Thymus (tissue), 11 donors: Measurements from ENCODE around the gene BARHL1. TPM values are rescaled to one million over a fixed set of nuclear protein-coding genes. Genes with fewer than 3 reads are reported as not detected.

Experiments used
- DNase-seq, 9 donors: peaks; one replicate each; pipeline ENCODE4 v3.0.0-alpha.2; 2013; ENCODE audit warnings: low spot score in 9 of 9, low read depth in 6 of 9, missing footprints in 1 of 9
- H3K27ac ChIP-seq, 2 donors: one replicate each; pipeline ENCODE4 v1.5.1; 2013; ENCODE audit warnings: control low read depth in 1 of 2, low read depth in 1 of 2, low read length in 1 of 2, mild to moderate bottlenecking in 1 of 2, moderate library complexity in 1 of 2
- H3K27me3 ChIP-seq, 2 donors: one replicate each; pipeline ENCODE4 v1.5.1; 2013; ENCODE audit warnings: low read length in 1 of 2; ENCODE audit not compliant: control insufficient read depth in 2 of 2, insufficient read depth in 1 of 2
- H3K36me3 ChIP-seq, 2 donors: one replicate each; pipeline ENCODE4 v1.5.1; 2013; ENCODE audit warnings: low read length in 1 of 2, mild to moderate bottlenecking in 1 of 2, moderate library complexity in 1 of 2; ENCODE audit not compliant: control insufficient read depth in 2 of 2, insufficient read depth in 2 of 2
- H3K4me1 ChIP-seq, 2 donors: one replicate each; pipeline ENCODE4 v1.5.1; 2013; ENCODE audit warnings: low read length in 2 of 2; ENCODE audit not compliant: control insufficient read depth in 2 of 2, insufficient read depth in 2 of 2
- H3K4me3 ChIP-seq, 2 donors: one replicate each; pipeline ENCODE4 v1.5.1; 2013; ENCODE audit warnings: low read length in 2 of 2, control low read depth in 1 of 2, mild to moderate bottlenecking in 1 of 2
- H3K9me3 ChIP-seq, 2 donors: one replicate each; pipeline ENCODE4 v1.5.1; 2013; ENCODE audit warnings: low read length in 1 of 2, mild to moderate bottlenecking in 1 of 2; ENCODE audit not compliant: control insufficient read depth in 2 of 2, insufficient read depth in 1 of 2
- WGBS: extraction: QIAGEN DNeasy Blood & Tissue Kit; methylation state at CpG from one replicate; pipeline ENCODE4 v1.1.7; 2013; 5-methylcytosine and 5-hydroxymethylcytosine counted together
- polyA plus RNA-seq: library from polyadenylated mRNA; stranded (reverse); fragments of 200-250 nt; gene quantifications from one replicate; pipeline ENCODE4 v1.2.3, GENCODE V29; 2013
- total RNA-seq: library from RNA; stranded (reverse); fragments of 120-200 nt; gene quantifications from one replicate; pipeline ENCODE4 v1.2.4, GENCODE V29; 2013
- donor health status: healthy.

BARHL1 gene
- total and polyA plus RNA-seq, 2 donors, result 0.11 TPM; not detected in 1

DNA sequence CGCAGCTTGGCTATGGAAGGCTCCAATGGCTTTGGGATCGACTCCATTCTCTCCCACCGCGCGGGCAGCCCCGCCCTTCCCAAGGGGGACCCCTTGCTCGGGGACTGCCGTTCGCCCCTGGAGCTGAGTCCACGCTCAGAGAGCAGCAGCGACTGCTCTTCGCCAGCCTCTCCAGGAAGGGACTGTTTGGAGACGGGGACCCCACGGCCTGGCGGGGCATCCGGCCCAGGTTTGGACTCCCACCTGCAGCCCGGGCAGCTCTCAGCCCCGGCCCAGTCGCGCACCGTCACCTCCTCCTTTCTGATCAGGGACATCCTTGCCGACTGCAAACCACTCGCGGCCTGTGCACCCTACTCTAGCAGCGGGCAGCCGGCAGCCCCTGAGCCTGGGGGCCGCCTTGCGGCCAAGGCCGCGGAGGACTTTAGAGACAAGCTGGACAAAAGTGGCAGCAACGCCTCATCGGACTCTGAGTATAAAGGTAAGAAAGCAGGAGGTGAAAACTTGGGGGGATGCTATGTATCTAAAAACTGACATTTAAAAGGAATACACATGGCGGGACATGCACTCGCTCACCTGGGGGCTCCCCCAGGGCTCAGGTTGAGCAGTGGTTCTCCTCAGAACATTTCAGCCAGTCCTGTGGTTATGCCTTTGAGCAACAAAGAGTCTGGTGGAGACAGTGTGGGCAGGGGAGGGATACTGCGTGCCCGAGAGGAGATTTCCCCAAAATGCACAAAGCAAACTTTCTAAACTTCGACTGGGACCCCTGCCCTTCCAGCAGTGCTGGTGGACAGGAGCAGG lies 579 bp downstream of the BARHL1 start:
- WGBS, result 15% methylated on average over 37 of the region's 37 CpGs
- no peak overlapping the region for H3K27ac ChIP-seq

DNA sequence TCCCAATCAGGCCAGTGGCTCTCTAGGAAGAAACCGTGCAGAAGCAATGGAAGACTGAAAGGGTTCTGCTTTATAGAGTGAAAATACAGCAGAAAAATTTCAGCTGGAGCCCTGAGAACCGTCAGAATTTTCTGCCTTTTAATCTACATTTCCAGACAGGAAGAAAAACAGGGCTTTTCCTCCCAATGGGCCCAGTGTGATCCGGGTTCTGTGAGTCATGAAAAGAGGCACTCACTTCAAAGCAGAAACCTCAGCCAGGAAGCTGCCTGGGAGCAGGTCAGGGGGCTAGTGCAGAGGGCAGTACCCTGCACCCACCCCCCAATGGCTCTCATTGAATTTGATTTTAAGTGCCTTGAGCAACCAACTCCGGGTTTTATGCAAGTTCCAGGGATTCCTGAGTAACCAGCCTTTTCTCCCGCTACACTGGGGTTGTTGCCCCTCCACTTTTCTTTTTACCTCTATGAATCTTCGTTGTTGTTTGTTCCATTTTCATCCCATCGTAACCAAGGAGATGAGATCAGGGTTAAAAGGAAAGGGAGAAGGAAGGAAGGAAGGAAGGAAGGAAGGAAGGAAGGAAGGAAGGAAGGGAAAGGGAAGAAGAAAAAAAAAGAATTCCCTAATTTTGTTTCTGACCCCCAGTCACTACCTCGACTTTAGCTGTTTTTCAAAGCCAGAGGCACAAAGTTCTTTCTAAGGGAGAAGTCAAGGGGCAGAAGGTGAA lies 1.3 kb downstream of the BARHL1 start:
- Histone ChIP-seq H3K9me3 (no peaks in the 10 kb centered on the region), H3K4me3 (no peak overlapping the region), H3K36me3 (no peaks in the 10 kb centered on the region), H3K4me1 (peaks cover 4 to 9% of the 10 kb centered on the region in 2 donors), H3K27ac (no peak overlapping the region), H3K27me3 (peaks cover 95 to 100% of the 10 kb centered on the region in 2 donors)
- 8% methylated on average over 8 of the region's 8 CpGs for WGBS
- no peak for DNase-seq

More for the DNA sequence above, 579 bp downstream of the BARHL1 start:
- Histone ChIP-seq H3K27me3 (peaks cover 95 to 100% of the 10 kb centered on the region in 2 donors), H3K9me3 (no peaks in the 10 kb centered on the region), H3K4me1 (peaks cover 4 to 9% of the 10 kb centered on the region in 2 donors), H3K36me3 (no peaks in the 10 kb centered on the region), H3K4me3 (no peak overlapping the region)
- DNase-seq, result no peak

DNA sequence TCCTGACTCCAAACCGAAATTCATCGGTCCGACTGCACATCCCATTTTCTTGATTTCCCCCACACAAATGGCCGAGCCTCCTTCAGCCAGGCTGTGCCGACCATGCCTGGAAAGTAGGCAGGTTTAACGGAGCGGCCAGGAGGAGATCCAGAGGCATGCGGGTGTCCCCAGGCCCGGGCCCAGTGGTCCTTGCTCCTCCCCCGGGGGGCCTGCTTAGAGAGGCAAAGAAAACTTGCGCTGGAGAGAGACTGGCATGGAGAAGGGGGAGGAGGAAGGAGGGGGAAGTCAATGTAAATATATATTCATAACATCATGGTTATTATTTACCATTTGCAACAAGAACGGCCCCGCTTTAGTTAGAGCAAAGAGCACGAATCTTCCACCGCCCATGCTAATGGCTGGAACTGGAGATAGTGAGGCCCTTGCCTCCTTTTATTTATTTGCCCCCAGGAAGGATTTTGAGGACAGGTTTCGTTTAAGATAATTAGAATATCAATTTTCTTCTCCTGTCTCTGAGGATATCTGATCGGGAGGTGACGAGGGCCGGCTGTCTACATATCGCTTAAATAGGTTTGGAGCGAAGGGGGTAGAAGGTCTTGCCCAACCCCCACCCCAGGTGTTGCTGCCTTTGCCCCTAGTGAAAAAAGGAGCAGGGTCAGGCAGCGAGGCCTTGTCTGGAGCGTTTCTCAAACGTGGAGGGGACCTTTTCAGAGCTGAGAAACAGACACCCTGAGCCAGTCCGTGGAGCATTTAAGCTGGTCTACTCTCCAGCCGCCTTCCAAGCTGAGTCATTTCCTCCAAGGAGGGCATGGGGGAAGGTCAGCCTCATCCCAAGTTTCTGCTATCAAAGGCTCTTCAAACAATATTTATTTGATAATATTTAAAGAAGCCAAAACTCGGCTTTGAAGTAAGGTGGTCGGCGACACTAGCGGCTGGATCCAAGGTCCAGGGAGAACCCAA lies 2.5 kb downstream of the BARHL1 start:
- Histone ChIP-seq H3K27me3 (peaks cover 95 to 100% of the 10 kb centered on the region in 2 donors), H3K4me3 (no peak overlapping the region), H3K27ac (no peak overlapping the region), H3K4me1 (peaks cover 4 to 9% of the 10 kb centered on the region in 2 donors), H3K36me3 (no peaks in the 10 kb centered on the region), H3K9me3 (peaks cover 0 to under 1% of the 10 kb centered on the region in 2 donors)
- WGBS, result 13% methylated on average over 30 of the region's 30 CpGs
- no peak for DNase-seq

DNA sequence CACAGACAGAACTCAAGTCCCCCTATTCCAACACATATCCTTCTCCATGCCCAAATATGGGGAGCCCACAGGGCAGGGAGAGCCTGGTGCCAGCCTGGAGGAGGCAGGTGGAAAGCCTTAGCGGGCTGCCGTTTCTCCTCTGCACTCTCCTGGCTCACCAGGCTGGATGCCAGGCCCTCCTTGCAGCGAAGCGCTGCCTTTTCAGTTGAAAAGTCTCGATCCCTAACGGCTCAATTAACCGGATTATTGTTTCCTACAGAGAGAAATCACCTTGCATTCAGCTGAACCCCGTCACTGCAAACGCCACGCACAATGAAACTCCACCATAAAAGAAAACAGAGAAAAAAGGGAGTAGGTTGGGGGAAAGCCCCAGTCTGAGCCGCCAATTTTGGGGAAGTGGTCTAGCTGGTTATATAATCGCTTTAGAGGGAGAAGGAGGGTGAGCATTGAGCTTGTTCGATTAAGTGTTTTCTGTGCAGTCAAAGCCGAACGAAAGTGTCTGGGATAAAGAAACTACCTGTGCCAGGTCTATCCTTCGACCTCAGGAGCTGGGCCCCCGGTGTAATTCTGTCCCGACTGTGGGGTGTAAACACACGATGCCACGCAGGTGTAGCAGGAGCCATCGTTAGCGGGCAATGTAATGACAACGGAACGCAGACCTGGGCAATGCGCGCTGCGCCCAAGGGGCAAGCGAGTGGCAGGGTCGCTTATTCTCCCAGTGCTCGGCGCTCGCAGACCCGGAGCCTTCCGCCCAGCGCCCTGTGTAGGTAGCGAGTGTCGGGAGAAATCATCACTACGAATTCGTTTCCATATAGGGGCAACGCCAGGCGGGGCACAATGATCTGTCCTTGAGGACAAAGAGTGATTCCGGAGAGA lies 3.8 kb downstream of the BARHL1 start:
- Histone ChIP-seq H3K27me3 (peaks cover 94 to 100% of the 10 kb centered on the region in 2 donors), H3K9me3 (peaks cover 0 to 5% of the 10 kb centered on the region in 2 donors), H3K36me3 (no peaks in the 10 kb centered on the region), H3K4me1 (peaks cover 4 to 7% of the 10 kb centered on the region in 2 donors), H3K4me3 (no peak overlapping the region), H3K27ac (no peak overlapping the region)
- WGBS, result 7% methylated on average over 42 of the region's 42 CpGs
- no peak for DNase-seq

DNA sequence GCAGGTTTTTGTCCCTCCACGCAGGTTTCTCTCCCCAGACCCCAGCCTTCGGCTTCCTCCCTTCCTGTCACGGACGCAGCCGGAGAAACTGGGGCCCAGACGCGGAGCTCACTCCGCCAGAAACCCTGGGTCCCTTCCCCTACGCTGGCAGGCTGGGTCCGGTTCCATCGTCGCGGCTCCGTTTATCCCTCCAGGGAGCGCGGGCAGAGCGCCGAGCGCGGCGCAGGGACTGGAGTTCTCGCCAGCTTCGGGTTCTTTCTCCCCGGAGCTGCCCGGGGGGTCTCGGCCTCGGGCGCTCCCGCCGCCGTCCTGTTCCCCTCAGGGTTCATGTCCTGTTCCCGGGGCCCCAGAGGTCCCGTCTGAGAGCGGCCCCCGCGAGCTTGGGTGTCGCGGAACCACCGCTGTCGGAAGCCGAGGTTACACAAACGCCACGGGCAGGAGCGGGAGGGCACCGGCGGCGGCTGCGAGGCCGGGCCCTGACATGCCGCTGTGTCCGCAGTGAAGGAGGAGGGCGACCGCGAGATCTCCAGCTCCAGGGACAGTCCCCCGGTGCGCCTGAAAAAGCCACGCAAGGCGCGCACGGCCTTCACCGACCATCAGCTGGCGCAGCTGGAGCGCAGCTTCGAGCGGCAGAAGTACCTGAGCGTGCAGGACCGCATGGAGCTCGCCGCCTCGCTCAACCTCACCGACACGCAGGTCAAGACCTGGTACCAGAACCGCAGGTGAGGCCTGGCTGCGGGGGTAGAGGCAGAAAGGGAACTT lies 4.6 kb downstream of the BARHL1 start:
- Histone ChIP-seq H3K27me3 (peaks cover 94 to 100% of the 10 kb centered on the region in 2 donors), H3K9me3 (peaks cover 0 to 5% of the 10 kb centered on the region in 2 donors), H3K4me3 (no peak overlapping the region), H3K27ac (no peak overlapping the region), H3K36me3 (no peaks in the 10 kb centered on the region), H3K4me1 (no peaks in the 10 kb centered on the region)
- DNase-seq, result no peak
- 5% methylated on average over 74 of the region's 74 CpGs for WGBS

DNA sequence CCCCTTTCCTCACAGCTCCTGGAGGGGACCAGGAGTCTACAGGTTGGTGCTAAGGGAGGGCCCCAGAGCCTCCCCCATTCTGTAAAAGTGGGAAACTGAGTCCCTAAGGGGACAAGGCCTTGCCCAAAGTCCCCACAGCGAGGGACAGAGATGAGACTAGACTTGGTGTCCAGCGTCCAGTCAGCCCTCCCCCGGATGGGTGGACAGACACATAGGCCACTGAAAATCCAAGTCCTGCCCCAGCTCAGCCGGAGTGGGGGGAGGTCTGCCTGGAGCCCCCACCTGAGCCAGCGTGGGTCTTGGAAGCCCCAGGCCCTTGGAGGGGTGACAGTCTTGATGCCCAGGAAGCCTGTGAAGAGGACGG lies 5.2 kb downstream of the BARHL1 start:
- peaks cover 0 to 5% of the 10 kb centered on the region in 2 donors for H3K9me3 ChIP-seq
- no peak for DNase-seq
- H3K4me1 ChIP-seq, result no peaks in the 10 kb centered on the region
- no peak overlapping the region for H3K27ac ChIP-seq
- WGBS, result 14% methylated on average over 6 of the region's 6 CpGs
- peaks cover 94 to 100% of the 10 kb centered on the region in 2 donors for H3K27me3 ChIP-seq
- H3K36me3 ChIP-seq, result no peaks in the 10 kb centered on the region
- no peak overlapping the region for H3K4me3 ChIP-seq

DNA sequence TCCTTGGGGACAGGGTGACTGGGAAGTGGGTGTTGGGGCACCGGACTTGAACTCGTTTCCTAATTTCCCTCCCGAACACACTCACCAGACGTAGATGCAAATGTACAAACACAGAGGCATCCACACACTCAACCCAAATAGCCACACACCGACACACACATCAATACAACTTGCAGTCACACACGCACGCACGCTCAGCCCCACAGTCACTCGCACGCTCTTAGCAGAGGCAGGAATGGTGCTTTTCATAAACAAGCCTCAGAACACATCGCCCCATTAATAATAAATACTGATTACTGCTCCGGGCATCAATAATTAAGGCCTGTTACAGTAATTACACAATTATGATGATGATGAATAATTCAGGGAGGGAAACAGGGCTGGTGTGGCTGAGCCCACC lies 5.7 kb downstream of the BARHL1 start:
- DNase-seq, result no peak
- Histone ChIP-seq H3K9me3 (peaks cover 0 to 5% of the 10 kb centered on the region in 2 donors), H3K27me3 (peaks cover 89 to 97% of the 10 kb centered on the region in 2 donors), H3K4me1 (no peaks in the 10 kb centered on the region), H3K27ac (no peak overlapping the region), H3K4me3 (no peak overlapping the region), H3K36me3 (no peaks in the 10 kb centered on the region)
- WGBS, result 33% methylated on average over 12 of the region's 12 CpGs
